NCI-H1436 (cell line): ENCODE measurements around the gene RICTOR.

Experiments
- DNase-seq: peaks from one replicate; lab custom pipeline; 2025; lab: John Stamatoyannopoulos, UW

The RICTOR gene

GRCh38 chr5:38932854-38933408 is 141.3 kb downstream of the RICTOR start:
- DNase-seq, result no peak

- DNase-seq, result no peak
These were observed 142.5 kb downstream of the RICTOR start for GRCh38 chr5:38931731-38932130.

- no peak for DNase-seq
These were observed 144.4 kb downstream of the RICTOR start for GRCh38 chr5:38929838-38930237.

- DNase-seq, result no peak
These were observed 146.7 kb downstream of the RICTOR start for GRCh38 chr5:38927470-38927869.

- DNase-seq, result no peak
These were observed 148.1 kb downstream of the RICTOR start for GRCh38 chr5:38926121-38926520.

- DNase-seq, result no peak
These were observed 148.9 kb downstream of the RICTOR start for GRCh38 chr5:38925154-38925925.

DNA sequence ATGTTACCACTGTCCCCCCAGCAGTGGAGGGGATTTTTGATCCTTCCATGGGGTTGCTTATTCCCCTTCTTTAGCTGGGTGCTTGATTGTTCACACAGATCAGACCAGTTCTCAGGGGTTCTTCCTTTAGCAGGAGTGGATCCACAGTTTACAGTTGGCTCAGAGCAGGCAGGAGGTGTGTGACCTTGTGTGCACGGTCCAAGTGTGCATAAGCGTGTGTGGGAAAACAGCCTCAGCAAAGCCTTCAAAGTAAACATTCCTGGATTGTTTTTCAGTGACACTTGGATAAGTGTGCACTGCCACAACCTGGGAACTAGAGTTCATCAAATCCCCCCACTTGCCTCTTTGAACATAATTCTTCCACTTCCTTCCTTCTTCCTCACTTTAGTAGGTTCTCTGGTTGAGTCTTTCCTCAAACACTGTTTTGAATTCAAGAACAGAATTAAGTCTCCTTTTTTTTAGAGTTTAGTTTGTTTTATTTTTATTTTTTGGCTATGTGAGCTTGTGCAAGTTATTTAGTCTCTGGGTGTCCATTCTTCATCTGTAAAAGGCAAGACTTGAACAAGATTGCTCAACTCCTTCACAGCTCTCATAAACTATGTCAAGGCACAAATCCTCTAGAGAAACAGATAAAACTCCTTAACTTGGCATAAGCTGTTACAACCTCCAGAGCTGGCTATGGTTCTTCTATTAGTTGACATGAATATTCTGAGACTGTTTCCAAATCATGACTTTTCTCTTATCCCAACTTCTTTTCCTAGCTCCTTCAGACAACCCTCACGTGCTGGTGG is 150.3 kb downstream of the RICTOR start:
- no peak for DNase-seq

DNA sequence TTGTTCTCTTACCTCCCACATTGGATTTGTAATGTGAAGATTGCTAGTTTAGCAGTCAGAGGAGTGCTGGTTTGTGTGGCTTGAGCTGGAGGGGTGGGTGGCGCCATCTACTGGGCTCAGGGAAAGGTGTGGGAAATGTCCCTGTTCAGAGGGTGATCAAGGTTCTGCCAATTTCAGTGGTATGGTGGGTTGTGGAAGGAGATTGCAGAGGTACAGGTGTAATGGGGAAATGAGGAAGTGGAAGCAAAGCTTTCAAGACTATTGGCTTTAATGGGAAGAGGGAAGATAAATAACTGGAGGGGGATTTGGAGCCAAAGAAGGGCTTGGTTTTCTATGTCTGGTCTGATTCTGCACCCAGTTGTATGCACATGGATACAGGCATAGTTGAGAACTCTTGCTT is 152.0 kb downstream of the RICTOR start:
- DNase-seq, result peak; percentile 3

GRCh38 chr5:38921174-38921573 is 153.0 kb downstream of the RICTOR start:
- no peak for DNase-seq

GRCh38 chr5:38916802-38917201 is 157.4 kb downstream of the RICTOR start:
- no peak for DNase-seq

DNA sequence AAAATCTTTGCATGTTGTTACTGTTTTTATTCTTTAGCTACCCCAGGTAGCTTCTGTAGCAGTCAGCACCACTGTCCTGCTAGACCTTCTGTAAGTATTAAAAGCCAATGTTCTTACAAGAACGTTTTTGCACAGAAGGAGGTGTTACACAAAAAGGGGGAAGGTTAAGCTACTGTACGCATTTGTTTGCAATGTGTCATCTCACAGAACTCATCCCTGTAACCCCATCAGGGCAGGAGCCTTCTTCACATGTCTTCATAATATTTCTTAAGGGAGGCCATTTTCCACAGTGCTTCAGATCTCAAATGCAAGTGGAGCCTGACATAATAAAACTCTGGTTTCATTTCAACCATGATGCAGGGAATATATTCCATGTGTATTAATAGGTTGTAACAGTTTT is 160.5 kb downstream of the RICTOR start:
- DNase-seq, result no peak

DNA sequence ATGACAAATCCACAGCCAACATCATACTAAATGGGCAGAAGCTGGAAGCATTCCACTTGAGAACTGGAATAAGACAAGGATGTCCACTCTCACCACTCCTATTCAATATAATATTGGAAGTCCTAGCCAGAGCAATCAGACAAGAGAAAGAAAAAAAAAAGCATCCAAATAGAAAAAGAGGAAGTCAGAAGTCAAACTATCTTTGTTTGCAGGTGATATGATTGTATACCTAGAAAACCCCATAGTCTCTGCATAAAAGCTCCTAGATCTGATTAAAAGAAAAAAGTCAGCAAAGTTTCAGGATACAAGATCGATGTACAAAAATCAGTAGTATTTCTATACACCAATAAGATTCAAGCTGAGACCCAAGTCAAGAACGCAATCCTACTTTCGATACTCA is 162.3 kb downstream of the RICTOR start:
- DNase-seq, result no peak

DNA sequence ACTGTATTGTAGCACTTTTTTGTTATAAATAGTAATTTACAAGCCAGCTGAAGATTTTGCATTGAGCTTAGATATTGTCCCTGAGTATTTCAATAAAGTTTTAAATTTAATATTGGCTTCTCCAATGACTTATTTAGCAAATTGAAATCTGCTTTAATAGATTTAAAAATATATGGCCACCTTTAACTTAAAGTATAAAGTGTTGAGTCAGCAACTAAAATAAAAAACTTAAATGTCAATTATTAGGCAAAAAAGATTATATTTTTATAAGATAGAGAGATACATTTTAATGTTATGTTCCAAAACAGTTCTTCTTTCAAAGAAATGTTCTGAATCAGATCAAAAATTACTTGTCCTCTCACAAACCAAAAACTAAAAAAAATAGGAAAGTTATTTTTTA is 167.7 kb downstream of the RICTOR start:
- no peak for DNase-seq

GRCh38 chr5:38905516-38905915 is 168.7 kb downstream of the RICTOR start:
- DNase-seq, result no peak

DNA sequence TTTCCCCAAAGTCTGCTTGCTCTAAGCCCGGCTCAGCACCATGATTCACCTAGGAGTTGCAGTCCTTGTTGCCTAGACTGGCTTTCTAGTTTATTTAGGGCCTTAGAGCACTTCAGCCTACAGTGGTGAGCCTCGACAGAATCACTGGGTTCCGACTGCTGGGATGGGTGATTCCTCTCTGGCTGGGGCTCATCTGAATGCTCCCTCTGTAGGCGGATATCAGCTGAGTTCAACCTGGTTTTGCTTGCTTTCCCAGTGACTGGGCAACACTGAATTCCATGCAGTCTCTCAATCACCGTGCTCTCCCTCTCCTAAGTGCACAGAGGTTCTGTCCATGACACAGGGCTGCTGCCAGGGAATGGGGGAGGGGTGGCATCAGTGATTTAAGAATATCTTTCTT is 174.3 kb downstream of the RICTOR start:
- no peak for DNase-seq

DNA sequence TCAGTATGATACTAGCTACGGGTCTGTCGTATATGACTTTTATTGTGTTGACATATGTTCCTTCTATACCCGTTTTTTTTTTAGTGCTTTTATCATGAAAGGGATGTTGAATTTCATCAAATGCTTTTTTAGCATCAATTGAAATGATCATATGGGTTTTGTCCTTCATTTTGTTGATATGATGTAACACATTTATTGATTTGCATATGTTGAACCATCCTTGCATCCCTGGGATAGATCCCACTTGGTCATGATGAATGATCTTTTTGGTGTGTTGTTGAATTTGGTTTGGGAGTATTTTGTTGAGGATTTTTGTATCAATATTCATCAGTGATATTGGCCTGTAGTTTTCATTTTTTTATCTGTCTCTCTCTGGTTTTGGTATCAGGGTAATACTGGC is 177.4 kb downstream of the RICTOR start:
- no peak for DNase-seq

- DNase-seq, result no peak
These were observed 181.8 kb downstream of the RICTOR start for GRCh38 chr5:38892363-38892762.

DNA sequence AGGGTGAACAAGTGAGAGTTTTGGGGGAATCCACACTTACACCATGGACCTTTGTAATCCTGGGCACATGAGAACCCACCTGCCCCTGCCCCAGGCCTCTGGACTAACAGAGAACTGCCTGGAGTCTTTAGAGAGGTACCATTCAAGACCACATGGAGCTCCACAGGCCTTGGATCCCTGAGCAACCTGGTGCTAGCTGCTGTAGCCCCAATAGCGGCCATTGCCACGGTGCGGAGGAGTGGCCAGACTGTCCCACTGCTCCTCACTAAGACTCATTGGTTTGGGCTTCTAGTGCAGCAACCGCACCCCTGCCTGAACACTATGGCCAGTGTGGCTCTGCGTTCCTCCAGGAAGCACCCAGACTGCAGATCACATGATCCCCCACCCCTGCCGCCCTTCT is 182.6 kb downstream of the RICTOR start:
- DNase-seq, result no peak

- no peak for DNase-seq
These were observed 184.8 kb downstream of the RICTOR start for GRCh38 chr5:38889424-38889823.

DNA sequence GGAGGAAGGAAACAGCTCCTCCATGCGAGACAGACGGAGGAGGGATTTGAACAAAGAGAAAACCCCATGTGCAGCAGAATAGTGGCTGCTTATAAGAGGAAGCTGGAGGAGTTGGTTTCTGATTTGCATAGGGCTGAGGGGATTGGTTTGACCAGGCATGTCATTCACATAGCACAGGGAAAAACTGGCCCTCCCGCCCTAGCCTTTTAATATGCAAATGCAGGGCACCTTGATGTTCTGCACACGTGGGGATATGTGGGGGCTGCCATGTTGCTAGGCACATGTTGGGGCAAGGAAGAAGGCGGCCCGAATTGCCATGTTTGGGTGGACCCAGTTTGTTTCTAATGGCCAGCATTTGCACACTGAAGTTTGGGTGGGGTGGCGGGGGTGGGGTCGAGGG is 186.2 kb downstream of the RICTOR start:
- no peak for DNase-seq
